H1 (cell line): ENCODE measurements around the gene ARG2. TPM values are rescaled to one million over a fixed set of nuclear protein-coding genes. Genes with fewer than 3 reads are reported as not detected.

Source experiments
- TEAD4 ChIP-seq: IDR thresholded peaks from 2 replicates; pipeline ENCODE4 v1.6.1; 2012; ENCODE audit warnings: low read depth, low read length, inconsistent platforms, mixed read lengths
- polyA plus RNA-seq, 7 experiments: library from polyadenylated mRNA; depleted of rRNA in 3 of 7; stranded (reverse) in 5 of 7; unstranded in 2 of 7; fragments of >200 nt in 5 of 7; fragments of 200-250 nt in 2 of 7; gene quantifications; 1 replicate in 5 of 7; 2 replicates in 1 of 7; 4 replicates in 1 of 7; pipeline versions ENCODE4 v1.2.1 to v1.2.3, GENCODE V29; 2011 to 2013; ENCODE audit warnings: missing spikeins in 2 of 7, mixed read lengths in 2 of 7
- total RNA-seq: library from RNA; stranded (reverse); fragmentation: NEBNext Ultra II Directional; extraction: Animal tissue kit (Norgen Biotek cat#: 25700); gene quantifications from 2 replicates; pipeline ENCODE4 v1.2.1, GENCODE V29; 2021

ARG2 gene
- total and polyA plus RNA-seq, 2 of the 8 experiments (the other 6 are each of a cell fraction or from before 2014, with no cell fraction given) = 49.9 to 59.1 TPM

DNA sequence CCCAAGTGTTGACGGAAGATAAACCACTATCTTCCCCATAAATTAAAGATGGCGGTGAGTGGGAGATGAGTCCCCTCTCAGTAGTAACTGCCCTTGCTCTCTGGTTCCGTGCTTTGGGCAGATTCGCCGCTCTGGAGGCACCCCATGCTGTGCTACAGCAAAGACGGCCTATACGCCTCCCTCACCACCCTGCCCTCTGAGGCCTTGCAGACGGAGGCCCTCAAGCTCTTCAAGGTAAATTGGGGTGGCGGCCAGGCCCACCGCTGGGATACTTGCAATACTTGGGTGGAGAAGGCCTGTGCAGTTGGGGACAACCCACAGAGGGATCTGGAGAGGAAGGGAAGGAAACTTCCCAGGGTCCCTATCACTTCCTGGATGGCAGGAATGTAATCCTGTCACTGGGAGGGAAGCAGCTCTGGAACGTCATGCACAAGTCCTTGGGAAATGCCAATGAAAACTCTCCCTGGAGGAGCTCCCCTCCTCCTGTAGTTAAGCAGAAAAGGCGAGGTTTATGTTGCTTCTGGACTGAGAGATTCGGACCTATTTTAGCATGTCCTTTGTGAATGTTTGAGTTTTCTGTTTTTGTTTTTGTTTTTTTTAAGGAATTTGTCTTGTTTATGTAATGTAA is 42.4 kb upstream of the ARG2 start (continued):
- TF ChIP-seq TEAD4 = no peak
